H1 (cell line): ENCODE measurements around the gene SIRT3. TPM values are rescaled to one million over a fixed set of nuclear protein-coding genes. Genes with fewer than 3 reads are reported as not detected.

Experiments
- CTCF ChIA-PET: fragments of 300-600 bp; sonication (Branson Sonifier 250); formaldehyde crosslinking; loops from one replicate; lab custom pipeline; 2021; ENCODE audit not compliant: partially characterized antibody; lab: Charles Lee
- POLR2A ChIA-PET: fragments of 300-600 bp; sonication (Branson Sonifier 250); formaldehyde crosslinking; loops from one replicate; lab custom pipeline; 2021; ENCODE audit warnings: inconsistent platforms; ENCODE audit not compliant: partially characterized antibody; lab: Charles Lee
- DNase-seq, 2 experiments: peaks; one replicate each; pipeline versions ENCODE4 v3.0.0 to v3.0.0-alpha.2; 2010 to 2022; ENCODE audit warnings: low spot score in 2 of 2, low read depth in 1 of 2, mixed read lengths in 1 of 2
- FAIRE-seq: peaks from 2 replicates; lab custom pipeline; 2011; peaks lifted over from hg19 to GRCh38; lab: Jason Lieb, UNC
- H2AFZ ChIP-seq: 2 replicates; pipeline ENCODE4 v1.8.1; 2012; ENCODE audit warnings: low read length, inconsistent platforms
- H2AK5ac ChIP-seq: 2 replicates; pipeline ENCODE4 v1.6.1; 2013; ENCODE audit warnings: low read depth, low read length
- H2BK120ac ChIP-seq: replicated peaks from 2 replicates; pipeline ENCODE3; 2013; ENCODE audit warnings: low read depth, low read length, inconsistent platforms
- H2BK12ac ChIP-seq: 2 replicates; pipeline ENCODE4 v1.6.1; 2013; ENCODE audit warnings: low read depth, low read length
- H2BK15ac ChIP-seq: 2 replicates; pipeline ENCODE4 v1.6.1; 2013; ENCODE audit warnings: low read length
- H2BK20ac ChIP-seq: 2 replicates; pipeline ENCODE4 v1.6.1; 2013; ENCODE audit warnings: low read length
- H2BK5ac ChIP-seq: 2 replicates; pipeline ENCODE4 v1.6.1; 2013; ENCODE audit warnings: low read depth, low read length
- H3K14ac ChIP-seq: 2 replicates; pipeline ENCODE4 v1.6.1; 2013; ENCODE audit warnings: inconsistent platforms; ENCODE audit not compliant: insufficient read length
- H3K18ac ChIP-seq: 2 replicates; pipeline ENCODE4 v1.6.1; 2013; ENCODE audit warnings: low read length; ENCODE audit errors: extremely low read depth
- H3K23ac ChIP-seq: 2 replicates; pipeline ENCODE4 v1.6.1; 2013; ENCODE audit warnings: inconsistent platforms; ENCODE audit not compliant: insufficient read length
- H3K23me2 ChIP-seq: 2 replicates; pipeline ENCODE4 v1.6.1; 2013; ENCODE audit warnings: low read depth, low read length
- H3K27ac ChIP-seq: 2 replicates; pipeline ENCODE4 v1.6.1; 2011; ENCODE audit warnings: low read depth, low read length, inconsistent platforms
- H3K27me3 ChIP-seq, 4 experiments: replicated peaks in 1 of 4; 1 replicate in 1 of 4; 2 replicates in 3 of 4; pipeline versions ENCODE4 v1.6.1 to v1.8.1; 2011 to 2013; ENCODE audit warnings: low read length in 3 of 4, mild to moderate bottlenecking in 3 of 4, inconsistent platforms in 2 of 4, mixed read lengths in 2 of 4, moderate library complexity in 1 of 4; ENCODE audit not compliant: control insufficient read depth in 3 of 4, insufficient read depth in 3 of 4; ENCODE audit errors: extremely low read depth in 1 of 4
- H3K36me3 ChIP-seq, 4 experiments: 2 replicates each; pipeline versions ENCODE4 v1.6.1 to v1.8.1; 2011 to 2013; ENCODE audit warnings: mild to moderate bottlenecking in 4 of 4, low read length in 3 of 4, moderate library complexity in 2 of 4, control low read depth in 1 of 4, inconsistent platforms in 1 of 4; ENCODE audit not compliant: insufficient read depth in 4 of 4, control insufficient read depth in 2 of 4
- H3K4ac ChIP-seq: replicated peaks from 2 replicates; pipeline ENCODE3; 2013; ENCODE audit warnings: low read length, low read depth, mixed read lengths, inconsistent platforms; ENCODE audit not compliant: insufficient read length
- H3K4me1 ChIP-seq, 4 experiments: replicated peaks in 1 of 4; 1 replicate in 1 of 4; 2 replicates in 3 of 4; pipeline versions ENCODE4 v1.6.1 to v1.8.1; 2011 to 2013; ENCODE audit warnings: low read length in 3 of 4, inconsistent platforms in 2 of 4, mixed read lengths in 1 of 4; ENCODE audit not compliant: insufficient read depth in 4 of 4, control insufficient read depth in 3 of 4
- H3K4me2 ChIP-seq, 2 experiments: 2 replicates each; pipeline versions ENCODE4 v1.6.1 to v1.8.1; 2011 to 2013; ENCODE audit warnings: low read depth in 2 of 2, low read length in 2 of 2, control low read depth in 1 of 2, inconsistent platforms in 1 of 2, mild to moderate bottlenecking in 1 of 2; ENCODE audit not compliant: insufficient read depth in 1 of 2
- H3K4me3 ChIP-seq, 4 experiments: fragments of 200-600, 300-600 bp in 1 of 4; sonication (generic), shearing (Covaris generic), sonication (Bioruptor Twin) in 1 of 4; 2 replicates each; pipeline versions ENCODE4 v1.5.1 to v1.8.1; 2011 to 2016; ENCODE audit warnings: low read length in 4 of 4, low read depth in 3 of 4, control low read depth in 2 of 4, inconsistent platforms in 2 of 4, mild to moderate bottlenecking in 2 of 4, mixed read lengths in 1 of 4, moderate library complexity in 1 of 4; ENCODE audit not compliant: insufficient read depth in 2 of 4; ENCODE audit errors: extremely low read depth in 1 of 4
- H3K56ac ChIP-seq: replicated peaks from 2 replicates; pipeline ENCODE3; 2013; ENCODE audit warnings: low read depth, mild to moderate bottlenecking, mixed read lengths, low read length, inconsistent platforms; ENCODE audit not compliant: insufficient read length
- H3K79me1 ChIP-seq: 2 replicates; pipeline ENCODE4 v1.6.1; 2013; ENCODE audit warnings: low read depth, low read length, control low read depth
- H3K79me2 ChIP-seq, 2 experiments: 2 replicates each; pipeline versions ENCODE4 v1.6.1 to v1.8.1; 2012 to 2013; ENCODE audit warnings: low read length in 2 of 2, mild to moderate bottlenecking in 2 of 2, inconsistent platforms in 1 of 2; ENCODE audit not compliant: insufficient read depth in 2 of 2, control insufficient read depth in 1 of 2
- H3K9ac ChIP-seq, 4 experiments: replicated peaks in 1 of 4; 1 replicate in 1 of 4; 2 replicates in 3 of 4; pipeline versions ENCODE4 v1.6.1 to v1.8.1; 2011 to 2013; ENCODE audit warnings: low read depth in 3 of 4, low read length in 3 of 4, control low read depth in 2 of 4, mild to moderate bottlenecking in 2 of 4, moderate library complexity in 2 of 4, inconsistent platforms in 1 of 4; ENCODE audit errors: extremely low read depth in 1 of 4
- H3K9me3 ChIP-seq, 2 experiments: 2 replicates each; pipeline versions ENCODE4 v1.6.1 to v1.8.1; 2012 to 2013; ENCODE audit warnings: mild to moderate bottlenecking in 2 of 2, moderate library complexity in 2 of 2, control low read depth in 1 of 2, inconsistent platforms in 1 of 2, low read depth in 1 of 2, low read length in 1 of 2, mixed read lengths in 1 of 2; ENCODE audit not compliant: insufficient read depth in 2 of 2
- H4K20me1 ChIP-seq, 2 experiments: replicated peaks in 1 of 2; 2 replicates each; pipeline versions ENCODE3 to v1.8.1; 2011 to 2013; ENCODE audit warnings: inconsistent platforms in 2 of 2, low read length in 2 of 2, mild to moderate bottlenecking in 1 of 2; ENCODE audit not compliant: insufficient read depth in 2 of 2, control insufficient read depth in 1 of 2
- H4K5ac ChIP-seq: 2 replicates; pipeline ENCODE4 v1.6.1; 2013; ENCODE audit warnings: low read length, low read depth, mixed read lengths, inconsistent platforms; ENCODE audit not compliant: insufficient read length
- H4K8ac ChIP-seq: 2 replicates; pipeline ENCODE4 v1.8.0; 2013; ENCODE audit warnings: mild to moderate bottlenecking, moderate library complexity, low read length, inconsistent platforms; ENCODE audit not compliant: insufficient read depth; ENCODE audit errors: extremely low read depth
- H4K91ac ChIP-seq: replicated peaks from 2 replicates; pipeline ENCODE3; 2013; ENCODE audit warnings: low read length, mixed read lengths, inconsistent platforms; ENCODE audit not compliant: insufficient read length
- ASH2L ChIP-seq: fragments of 200-600, 300-600 bp; sonication (generic); IDR thresholded peaks from one replicate; pipeline ENCODE4 v1.7.1; 2017; ENCODE audit warnings: low read length
- CREB1 ChIP-seq: IDR thresholded peaks from 2 replicates; pipeline ENCODE4 v1.6.1; 2012; ENCODE audit warnings: inconsistent platforms
- POLR2AphosphoS5 ChIP-seq: IDR thresholded peaks from 2 replicates; pipeline ENCODE4 v1.6.1; 2011; ENCODE audit warnings: low read depth, low read length
- TCF12 ChIP-seq: IDR thresholded peaks from 2 replicates; pipeline ENCODE4 v1.6.1; 2011; ENCODE audit warnings: low read depth, mild to moderate bottlenecking, low read length
- USF2 ChIP-seq: IDR thresholded peaks from 2 replicates; pipeline ENCODE4 v1.6.1; 2011; ENCODE audit warnings: low read length, improper control_type of control experiment
- WGBS, 2 experiments: shearing (Covaris generic) in 1 of 2; methylation state at CpG; one replicate each; pipeline versions ENCODE4 v1.1.6 to v1.1.7; 2013 to 2015; ENCODE audit warnings: low lambda C conversion rate in 2 of 2, mixed read lengths in 2 of 2, inconsistent platforms in 1 of 2, low coverage in 1 of 2, missing lambda C conversion rate in 1 of 2; ENCODE audit not compliant: insufficient replicate concordance in 2 of 2, insufficient coverage in 1 of 2, insufficient read length in 1 of 2; ENCODE audit errors: extremely low coverage in 1 of 2, missing lambda C conversion rate in 1 of 2; 5-methylcytosine and 5-hydroxymethylcytosine counted together
- polyA plus RNA-seq, 7 experiments: library from polyadenylated mRNA; depleted of rRNA in 3 of 7; stranded (reverse) in 5 of 7; unstranded in 2 of 7; fragments of >200 nt in 5 of 7; fragments of 200-250 nt in 2 of 7; gene quantifications; 1 replicate in 5 of 7; 2 replicates in 1 of 7; 4 replicates in 1 of 7; pipeline versions ENCODE4 v1.2.1 to v1.2.3, GENCODE V29; 2011 to 2013; ENCODE audit warnings: missing spikeins in 2 of 7, mixed read lengths in 2 of 7
- total RNA-seq: library from RNA; stranded (reverse); fragmentation: NEBNext Ultra II Directional; extraction: Animal tissue kit (Norgen Biotek cat#: 25700); gene quantifications from 2 replicates; pipeline ENCODE4 v1.2.1, GENCODE V29; 2021

SIRT3 gene
- total and polyA plus RNA-seq, 2 of the 8 experiments (the other 6 are each of a cell fraction or from before 2014, with no cell fraction given): 14.3 to 21.6 TPM

- Histone ChIP-seq H3K23me2 (peaks cover 8% of the 10 kb centered on the region), H2BK20ac (no peak overlapping the region), H4K91ac (no peak overlapping the region), H3K27ac (no peak overlapping the region), H3K9ac (no peak overlapping the region), H3K4me2 (no peak overlapping the region), H2BK15ac (no peak overlapping the region), H3K79me1 (no peaks in the 10 kb centered on the region), H4K8ac (no peak overlapping the region), H3K4me1 (no peaks in the 10 kb centered on the region), H2BK12ac (no peak overlapping the region), H4K20me1 (no peaks in the 10 kb centered on the region), H2BK120ac (no peak overlapping the region), H3K36me3 (peaks cover 15 to 34% (median 24%) of the 10 kb centered on the region in 4 experiments), H3K14ac (no peak overlapping the region), H4K5ac (no peak overlapping the region), H2AK5ac (no peak overlapping the region), H3K23ac (no peak overlapping the region), H3K4ac (no peak overlapping the region), H3K27me3 (no peaks in the 10 kb centered on the region; a peak in 1 of 7 replicates), H3K4me3 (no peak overlapping the region), H3K18ac (no peak overlapping the region), H3K56ac (no peak overlapping the region), H2BK5ac (no peak overlapping the region), H3K79me2 (no peaks in the 10 kb centered on the region), H3K9me3 (no peaks in the 10 kb centered on the region), H2AFZ (no peak overlapping the region)
- no peak for TF ChIP-seq ASH2L
- no peak for TF ChIP-seq TCF12
- no peak for TF ChIP-seq USF2
- no peak for TF ChIP-seq CREB1
- TF ChIP-seq POLR2AphosphoS5: 0 out of 2 replicates have a peak, but pooled peaks have one; percentile 16
- POLR2A ChIA-PET: interaction anchor here (0.7 to 3.1 kb wide), 5 partner anchors 8 to 27 kb away, joined by 3 to 9 read pairs (median 4); no protein-coding TSS in a partner anchor
- CTCF ChIA-PET: interaction anchor here (1.0 to 9.8 kb wide), 11 partner anchors 13 to 112 kb away, joined by 3 to 212 read pairs (median 33); partner anchors contain the start of genes B4GALNT4, IFITM2, NLRP6 and PGGHG
- FAIRE-seq: no peak
- 96% methylated on average over 13 of the region's 13 CpGs; no CpG with 5 or more reads in 1 of the 2 experiments for WGBS, 2 experiments
- DNase-seq: no peak
Measured at GRCh38 chr11:253160-253885, 17.2 kb upstream of the SIRT3 start.
